Left forelimb (tissue), 1 donor: Measurements from ENCODE around the gene TNK2.

Source experiments
- DNase-seq: peaks from one replicate; pipeline ENCODE4 v3.0.0-alpha.2; 2018; ENCODE audit warnings: low spot score

The TNK2 gene

DNA sequence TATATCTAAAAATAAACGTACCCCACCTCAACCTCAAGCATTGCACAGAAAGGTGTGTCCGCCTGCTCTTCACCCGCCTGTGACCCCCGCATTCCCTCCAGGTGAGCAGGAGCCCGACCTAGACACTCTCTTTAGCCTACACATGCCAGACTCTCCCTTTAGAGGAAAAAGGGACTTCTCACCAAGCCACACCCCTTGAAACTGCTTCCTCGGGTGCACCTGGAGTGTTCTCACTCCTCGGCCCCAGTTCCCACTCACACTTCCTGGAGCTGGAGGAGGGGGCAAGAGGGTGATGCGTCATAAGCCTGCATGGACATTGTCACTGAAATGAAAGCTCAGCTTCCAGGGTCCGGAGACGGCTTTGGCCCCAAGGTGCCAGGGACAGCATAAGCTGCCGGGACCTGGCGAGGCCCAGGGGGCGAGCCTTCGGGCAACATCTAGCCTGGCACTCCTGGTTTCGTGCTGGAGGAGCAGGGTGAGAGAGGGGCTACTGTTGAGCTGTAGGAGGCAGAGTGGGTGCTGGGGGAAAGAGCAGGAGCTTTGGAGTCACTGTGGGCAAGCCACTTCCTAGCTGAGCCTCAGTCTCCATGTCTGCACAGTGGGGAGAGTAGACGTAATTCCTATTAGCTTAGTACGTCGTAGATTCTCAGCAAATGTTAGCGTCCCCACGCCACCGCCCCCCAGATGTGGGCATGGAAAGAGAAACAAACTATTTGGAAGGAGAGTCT, 86.8 kb downstream of the TNK2 start:
- peak; percentile 56 for DNase-seq

DNA sequence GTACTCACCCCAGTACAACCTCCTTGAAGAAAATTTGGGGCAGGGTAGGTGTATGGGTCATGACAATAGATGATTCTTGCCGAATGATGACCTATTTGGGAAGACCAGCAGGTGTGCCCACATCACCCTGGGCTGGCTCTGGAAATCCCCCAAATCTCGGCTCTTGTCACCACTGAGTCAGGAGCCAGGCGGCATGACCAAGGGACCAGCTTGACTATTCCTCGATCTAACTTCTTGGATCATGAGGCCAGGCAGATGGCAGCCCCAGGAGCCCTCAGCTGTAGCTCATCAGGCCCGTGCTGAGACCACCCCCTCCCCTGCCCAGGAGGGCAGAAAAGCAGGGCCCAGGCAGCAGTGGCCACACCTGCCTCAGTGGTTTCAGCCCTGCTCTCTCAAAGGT, 87.5 kb downstream of the TNK2 start:
- DNase-seq: peak; percentile 41

DNA sequence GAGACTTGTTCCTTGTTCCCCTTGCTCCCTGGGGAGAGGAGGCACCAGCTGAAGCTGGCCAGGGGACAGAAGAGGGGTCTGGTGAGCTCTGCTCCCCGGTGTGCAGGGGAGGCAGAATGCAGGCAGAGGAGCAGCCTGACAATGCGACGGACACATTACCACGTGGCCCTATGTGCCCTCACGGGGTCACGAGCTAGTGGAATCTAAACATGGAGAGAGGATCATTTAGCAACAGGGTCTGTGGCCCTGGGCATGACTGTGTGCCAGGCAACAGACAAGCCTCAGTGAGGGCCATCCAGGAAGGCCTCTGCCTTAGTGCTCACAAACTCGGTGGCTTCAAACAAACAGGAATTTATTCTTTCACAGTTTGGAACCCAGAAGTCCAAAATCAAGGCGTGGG, 88.2 kb downstream of the TNK2 start:
- peak; percentile 23 for DNase-seq

DNA sequence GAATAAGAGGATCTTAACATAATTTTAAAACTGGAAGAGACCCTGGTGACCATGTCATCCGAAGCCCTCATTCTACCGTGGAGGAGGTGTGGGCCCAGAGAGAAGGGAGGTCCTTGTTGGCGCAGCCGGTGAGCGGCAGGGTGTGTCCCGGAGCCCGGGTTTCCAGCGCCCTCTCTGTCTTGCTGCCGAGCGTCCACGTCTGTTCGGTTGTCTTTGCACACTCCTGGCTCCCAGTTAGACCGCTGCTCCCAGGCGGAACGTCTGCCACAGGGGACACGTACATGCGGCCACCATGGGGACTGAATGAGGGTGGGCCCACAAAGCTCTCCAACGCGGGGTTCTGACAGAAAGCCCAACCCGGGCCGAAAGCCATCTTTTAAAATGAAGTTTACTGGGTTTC, 90.0 kb downstream of the TNK2 start:
- DNase-seq: no peak

DNA sequence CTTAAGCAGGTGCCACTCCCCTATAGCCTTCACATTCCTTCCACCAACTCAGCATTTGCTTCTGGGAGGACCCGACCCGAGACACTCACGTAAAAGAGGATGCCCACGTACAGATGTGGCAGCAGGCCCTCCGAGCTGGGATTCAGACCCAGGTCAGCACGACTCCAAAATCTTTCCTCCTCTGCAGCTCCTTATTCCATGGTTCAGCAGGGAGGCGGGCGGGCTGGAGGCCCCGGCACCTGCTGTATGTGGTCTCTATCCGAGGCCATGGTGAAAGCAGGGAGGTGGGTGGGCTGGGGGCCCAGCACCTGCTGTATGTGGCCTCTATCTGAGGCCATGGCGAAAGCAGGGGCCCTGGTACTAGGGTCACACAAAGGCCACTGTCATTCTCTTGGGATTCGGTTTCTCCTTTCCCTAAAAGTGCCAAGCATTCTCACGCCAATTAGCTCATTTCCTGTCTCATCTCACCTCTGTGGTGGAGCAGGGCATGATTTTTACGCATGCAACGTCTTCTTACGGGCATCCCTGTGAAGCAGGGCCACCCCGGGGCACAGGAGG, 90.7 kb downstream of the TNK2 start:
- no peak for DNase-seq

DNA sequence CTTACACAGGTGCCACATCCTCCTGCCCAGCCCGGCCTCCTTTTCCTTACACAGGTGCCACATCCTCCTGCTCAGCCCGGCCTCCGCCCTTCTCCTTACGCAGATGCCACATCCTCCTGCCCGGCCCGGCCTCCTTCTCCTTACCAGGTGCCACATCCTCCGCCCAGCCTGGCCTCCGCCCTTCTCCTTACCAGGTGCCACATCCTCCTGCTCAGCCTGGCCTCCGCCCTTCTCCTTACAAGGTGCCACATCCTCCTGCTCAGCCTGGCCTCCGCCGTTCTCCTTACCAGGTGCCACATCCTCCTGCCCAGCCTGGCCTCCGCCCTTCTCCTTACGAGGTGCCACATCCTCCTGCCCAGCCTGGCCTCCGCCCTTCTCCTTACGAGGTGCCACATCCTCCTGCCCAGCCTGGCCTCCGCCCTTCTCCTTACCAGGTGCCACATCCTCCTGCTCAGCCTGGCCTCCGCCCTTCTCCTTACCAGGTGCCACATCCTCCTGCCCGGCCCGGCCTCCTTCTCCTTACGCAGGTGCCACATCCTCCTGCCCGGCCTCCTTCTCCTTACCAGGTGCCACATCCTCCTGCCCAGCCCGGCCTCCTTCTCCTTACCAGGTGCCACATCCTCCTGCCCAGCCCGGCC, 92.0 kb downstream of the TNK2 start:
- peak; percentile 23 for DNase-seq

DNA sequence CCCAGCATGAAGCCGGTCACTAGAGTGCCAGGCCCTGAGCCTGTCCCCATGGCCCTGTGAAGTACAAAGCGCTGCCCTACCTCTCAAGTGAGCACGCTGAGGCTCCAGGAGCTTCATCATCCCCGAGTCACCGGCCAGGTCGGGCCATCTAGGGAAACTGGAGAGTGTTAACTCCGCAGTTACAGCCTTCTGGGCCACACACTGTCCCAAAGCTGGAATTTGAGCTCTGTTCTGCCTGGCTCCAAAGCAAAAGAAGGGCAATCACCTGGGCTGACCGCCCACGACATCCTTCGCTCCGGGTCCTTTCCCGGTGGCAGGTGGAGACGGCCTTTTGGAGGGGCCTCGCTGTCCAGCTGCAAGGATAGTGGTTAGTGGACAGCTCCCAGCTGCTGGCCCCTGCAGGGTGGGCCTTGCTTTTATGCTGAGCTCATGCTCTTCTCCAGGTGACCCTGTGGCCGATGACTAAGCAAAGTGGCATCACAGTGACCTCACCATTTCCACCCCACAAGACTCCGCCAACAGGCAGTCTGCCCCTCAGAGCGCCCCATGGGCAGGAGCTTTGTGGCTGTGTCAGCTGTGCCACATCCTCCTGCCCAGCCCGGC, 93.1 kb downstream of the TNK2 start:
- peak; percentile 55 for DNase-seq

DNA sequence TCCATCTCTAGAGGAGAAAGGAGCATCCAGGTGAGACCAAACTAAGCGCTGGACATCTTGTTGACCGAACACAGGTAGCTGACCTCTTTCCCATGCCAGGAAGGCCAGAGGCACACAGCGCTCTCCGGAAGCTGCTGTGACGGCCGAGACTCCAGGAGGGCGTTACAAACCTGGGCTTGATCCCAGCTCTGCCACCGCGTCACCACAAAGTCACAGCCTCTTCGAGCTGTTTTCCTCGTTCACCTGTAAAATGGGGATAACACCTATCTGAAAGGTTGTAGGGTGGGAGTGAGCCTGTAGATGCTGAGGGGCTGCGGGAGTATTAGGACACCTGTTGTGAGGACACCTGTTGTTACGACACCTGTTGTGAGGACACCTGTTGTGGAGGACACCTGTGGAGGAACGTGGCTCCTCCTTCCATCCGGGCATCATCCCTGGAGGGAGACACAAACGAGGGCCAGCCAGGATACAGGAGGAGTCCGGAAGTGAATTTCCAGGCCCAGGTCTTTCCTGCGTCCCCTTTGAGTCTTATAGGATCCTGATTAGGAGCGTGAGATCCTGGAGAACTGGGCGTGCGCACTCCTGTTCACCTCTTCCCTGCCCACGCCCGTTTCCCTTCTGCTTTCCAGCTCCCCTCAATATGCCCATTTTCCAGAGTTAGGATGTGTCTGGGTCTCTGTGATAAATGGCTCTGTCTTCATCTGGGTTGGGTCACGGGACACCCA, 94.3 kb downstream of the TNK2 start:
- DNase-seq: peak; percentile 53
